GM19463 (cell line): Measurements from ENCODE around the gene DNAH17.

ENCODE experiments used
- ATAC-seq: cut with Tn5 transposase; IDR thresholded peaks from one replicate; pipeline ENCODE4 v1.9.1; 2021; ENCODE audit warnings: mild to moderate bottlenecking, moderate library complexity; ENCODE audit not compliant: unreplicated experiment

The DNAH17 gene

GRCh38 chr17:78576389-78577112, 645 bp downstream of the DNAH17 start:
- no peak for ATAC-seq

GRCh38 chr17:78575899-78576298, 1.3 kb downstream of the DNAH17 start:
- no peak for ATAC-seq

GRCh38 chr17:78575340-78575739, 1.9 kb downstream of the DNAH17 start:
- no peak for ATAC-seq

- ATAC-seq, result no peak
These were observed 3.2 kb downstream of the DNAH17 start for GRCh38 chr17:78573955-78574354.

- no peak for ATAC-seq
These were observed 4.7 kb downstream of the DNAH17 start for GRCh38 chr17:78572239-78573205.

GRCh38 chr17:78571329-78571728, 5.9 kb downstream of the DNAH17 start:
- ATAC-seq, result no peak

- no peak for ATAC-seq
These were observed 8.6 kb downstream of the DNAH17 start for GRCh38 chr17:78568494-78569115.

GRCh38 chr17:78567991-78568390, 9.2 kb downstream of the DNAH17 start:
- no peak for ATAC-seq

GRCh38 chr17:78566947-78567346, 10.2 kb downstream of the DNAH17 start:
- ATAC-seq, result no peak

- ATAC-seq, result no peak
These were observed 13.7 kb downstream of the DNAH17 start for GRCh38 chr17:78563189-78564145.

- ATAC-seq, result no peak
These were observed 14.5 kb downstream of the DNAH17 start for GRCh38 chr17:78562734-78563133.

GRCh38 chr17:78561166-78561565, 16.0 kb downstream of the DNAH17 start:
- no peak for ATAC-seq

- ATAC-seq, result no peak
These were observed 16.5 kb downstream of the DNAH17 start for GRCh38 chr17:78560731-78561130.

- no peak for ATAC-seq
These were observed 17.3 kb downstream of the DNAH17 start for GRCh38 chr17:78559749-78560368.

- no peak for ATAC-seq
These were observed 18.2 kb downstream of the DNAH17 start for GRCh38 chr17:78558989-78559388.

- no peak for ATAC-seq
These were observed 18.9 kb downstream of the DNAH17 start for GRCh38 chr17:78558181-78558850.

- no peak for ATAC-seq
These were observed 19.6 kb downstream of the DNAH17 start for GRCh38 chr17:78557598-78558039.

GRCh38 chr17:78556812-78557211, 20.4 kb downstream of the DNAH17 start:
- no peak for ATAC-seq

GRCh38 chr17:78555746-78556401, 21.3 kb downstream of the DNAH17 start:
- ATAC-seq, result no peak
